ENCODE measurements around the gene ARRB1.
"Not testable (repeated sequence)": the region's sequence is repeated elsewhere in the genome, so short reads cannot be mapped to it uniquely, and the experiment has no call there.

Gene ARRB1

DNA sequence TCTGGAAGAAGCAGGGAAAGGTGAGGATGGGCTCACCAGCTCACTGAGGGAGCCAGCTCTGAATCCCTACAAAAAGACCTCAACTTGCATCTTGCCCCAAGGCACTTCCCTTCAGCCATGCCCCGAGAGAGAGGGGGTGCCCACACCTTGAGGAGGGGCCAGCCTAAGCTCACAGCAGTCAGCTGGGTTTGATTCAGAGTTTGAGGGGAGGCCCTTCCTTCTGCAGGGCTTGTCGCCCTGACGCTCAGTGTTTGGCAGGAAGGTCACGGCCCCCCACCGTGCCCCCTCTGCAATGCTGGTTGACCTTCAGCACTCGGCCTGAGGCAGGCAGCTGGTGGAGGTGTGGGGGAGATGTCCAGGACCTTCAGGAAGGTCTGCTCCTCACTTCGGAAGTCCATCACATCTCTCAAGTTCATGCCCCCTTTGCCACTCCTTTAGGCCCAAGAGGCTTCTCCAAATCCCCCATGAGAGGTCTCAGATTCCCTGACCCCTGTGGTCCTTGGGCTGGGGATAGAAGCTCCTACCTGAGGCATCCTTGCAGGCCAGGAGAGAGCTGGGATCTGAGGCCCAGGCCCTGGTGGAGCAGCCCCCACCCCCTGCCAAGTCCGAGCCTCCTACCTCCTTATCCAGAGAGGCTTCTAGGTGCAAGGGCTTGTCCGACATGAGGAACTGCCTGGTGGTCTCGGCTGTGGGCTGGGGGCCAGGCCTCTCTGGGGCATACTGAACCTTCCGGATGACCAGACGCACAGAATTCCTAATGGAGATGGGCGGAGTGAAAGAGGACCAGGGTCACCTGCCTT, 73.3 kb downstream of the ARRB1 start:
- DNase-seq (ENCODE audit: extremely low read depth in 1 of 2, low read depth in 1 of 2): no peak

DNA sequence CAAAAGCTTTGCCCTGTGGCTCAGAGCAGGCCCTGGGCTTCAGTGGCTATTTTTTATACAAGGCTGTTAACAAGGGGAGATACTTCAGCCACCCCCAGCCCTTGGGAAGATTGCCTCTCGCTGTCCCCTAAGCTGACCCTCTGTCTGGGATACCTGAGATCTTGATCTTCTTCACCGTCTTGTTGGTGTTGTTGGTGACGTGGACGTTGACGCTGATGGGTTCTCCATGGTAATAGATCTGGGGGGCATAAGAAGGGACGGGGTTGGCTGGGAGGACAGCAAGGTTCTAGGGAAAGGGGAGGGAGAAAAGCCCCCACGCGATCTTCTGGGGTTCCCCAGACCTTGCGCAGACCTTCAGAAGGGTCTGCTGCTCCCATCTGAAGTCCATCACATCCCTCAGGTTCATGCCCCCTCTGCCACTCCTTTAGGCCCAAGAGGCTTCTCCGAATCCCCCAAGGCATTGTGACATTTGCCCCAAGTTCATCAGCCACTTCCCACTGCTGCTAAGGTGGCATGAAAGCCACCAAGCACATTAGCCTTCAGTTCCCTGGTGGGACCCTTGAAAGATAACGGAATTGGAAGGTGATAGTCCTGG, 74.2 kb downstream of the ARRB1 start:
- DNase-seq (ENCODE audit: extremely low read depth in 1 of 2, low read depth in 1 of 2): no peak

DNA sequence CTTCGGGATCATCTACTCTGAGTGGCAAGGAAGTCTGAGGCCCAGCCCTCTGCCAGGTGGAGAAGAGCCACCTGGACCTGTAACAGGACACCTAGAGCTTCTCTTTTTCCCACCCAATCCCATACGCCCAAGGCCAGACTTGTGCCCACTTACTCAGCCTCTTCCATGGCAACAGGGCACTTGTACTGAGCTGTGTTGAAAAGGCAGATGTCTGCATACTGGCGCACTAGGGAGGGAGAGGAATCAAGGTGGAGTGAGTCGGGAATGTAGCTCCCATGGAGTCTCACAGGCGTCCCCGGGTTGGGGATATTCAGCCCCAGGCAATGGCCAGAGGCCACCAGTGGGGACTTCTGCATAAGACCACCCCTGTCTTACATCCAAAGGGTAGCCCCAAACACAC, 74.8 kb downstream of the ARRB1 start:
- no peak for DNase-seq (ENCODE audit: extremely low read depth in 1 of 2, low read depth in 1 of 2)

DNA sequence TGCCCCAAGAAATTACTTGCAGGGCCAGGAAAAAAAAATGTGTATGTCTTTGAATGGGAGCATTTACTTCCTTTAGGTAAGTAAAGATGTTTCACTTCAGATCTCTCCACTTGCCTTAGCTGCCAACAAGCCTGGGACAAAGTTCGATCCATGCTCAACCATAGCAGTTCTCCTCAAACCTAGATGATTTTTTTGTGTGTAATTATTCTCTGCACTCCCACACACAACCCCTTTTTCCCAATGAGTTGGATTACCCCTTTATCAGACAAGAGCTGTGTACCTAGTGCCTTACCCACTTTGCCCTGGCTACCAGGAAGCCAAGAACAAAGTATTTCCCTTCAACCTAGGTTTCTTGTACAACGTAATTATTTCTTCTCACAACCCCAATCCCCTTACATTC, 75.3 kb downstream of the ARRB1 start:
- DNase-seq (ENCODE audit: extremely low read depth in 1 of 2, low read depth in 1 of 2): no peak

DNA sequence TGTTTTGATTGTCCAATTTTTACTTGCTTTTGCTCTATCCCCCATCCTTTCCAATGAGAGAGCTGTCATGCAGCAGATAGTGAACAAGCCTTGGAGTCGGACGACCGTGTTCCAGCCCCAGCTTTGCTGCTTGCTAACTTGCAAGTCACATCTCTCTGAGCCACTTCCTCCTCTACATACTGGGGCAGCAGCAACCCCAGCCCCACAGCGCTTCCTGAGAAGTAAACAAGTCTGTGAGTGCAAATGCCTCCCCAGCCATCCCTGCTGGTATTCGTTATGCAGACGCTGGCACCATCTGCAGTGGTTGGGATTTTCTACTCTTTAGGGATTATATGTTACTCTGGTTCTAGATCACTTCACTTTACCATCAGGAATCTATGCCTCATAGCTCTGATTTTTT, 75.9 kb downstream of the ARRB1 start:
- peak; percentile 34 to 54 for DNase-seq (ENCODE audit: extremely low read depth in 1 of 2, low read depth in 1 of 2)

DNA sequence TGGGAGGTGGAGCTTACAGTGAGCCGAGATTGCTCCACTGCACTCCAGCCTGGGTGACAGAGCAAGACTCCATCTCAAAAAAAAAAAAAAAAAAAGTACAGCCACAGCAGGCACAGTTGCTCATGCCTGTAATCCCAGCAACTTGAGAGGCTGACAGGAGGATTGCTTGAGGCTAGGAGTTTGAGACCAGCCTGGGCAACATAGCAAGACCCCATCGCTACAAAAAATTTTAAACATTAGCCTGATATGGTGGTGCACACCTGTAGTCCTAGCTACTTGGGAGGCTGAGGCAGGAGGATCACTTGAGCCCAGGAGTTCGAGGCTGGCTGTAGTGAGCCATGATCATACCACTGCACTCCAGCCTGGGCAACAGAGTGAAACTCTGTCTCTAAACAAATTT, 76.7 kb downstream of the ARRB1 start:
- not testable (repeated sequence) for DNase-seq (ENCODE audit: extremely low read depth in 1 of 2, low read depth in 1 of 2)

DNA sequence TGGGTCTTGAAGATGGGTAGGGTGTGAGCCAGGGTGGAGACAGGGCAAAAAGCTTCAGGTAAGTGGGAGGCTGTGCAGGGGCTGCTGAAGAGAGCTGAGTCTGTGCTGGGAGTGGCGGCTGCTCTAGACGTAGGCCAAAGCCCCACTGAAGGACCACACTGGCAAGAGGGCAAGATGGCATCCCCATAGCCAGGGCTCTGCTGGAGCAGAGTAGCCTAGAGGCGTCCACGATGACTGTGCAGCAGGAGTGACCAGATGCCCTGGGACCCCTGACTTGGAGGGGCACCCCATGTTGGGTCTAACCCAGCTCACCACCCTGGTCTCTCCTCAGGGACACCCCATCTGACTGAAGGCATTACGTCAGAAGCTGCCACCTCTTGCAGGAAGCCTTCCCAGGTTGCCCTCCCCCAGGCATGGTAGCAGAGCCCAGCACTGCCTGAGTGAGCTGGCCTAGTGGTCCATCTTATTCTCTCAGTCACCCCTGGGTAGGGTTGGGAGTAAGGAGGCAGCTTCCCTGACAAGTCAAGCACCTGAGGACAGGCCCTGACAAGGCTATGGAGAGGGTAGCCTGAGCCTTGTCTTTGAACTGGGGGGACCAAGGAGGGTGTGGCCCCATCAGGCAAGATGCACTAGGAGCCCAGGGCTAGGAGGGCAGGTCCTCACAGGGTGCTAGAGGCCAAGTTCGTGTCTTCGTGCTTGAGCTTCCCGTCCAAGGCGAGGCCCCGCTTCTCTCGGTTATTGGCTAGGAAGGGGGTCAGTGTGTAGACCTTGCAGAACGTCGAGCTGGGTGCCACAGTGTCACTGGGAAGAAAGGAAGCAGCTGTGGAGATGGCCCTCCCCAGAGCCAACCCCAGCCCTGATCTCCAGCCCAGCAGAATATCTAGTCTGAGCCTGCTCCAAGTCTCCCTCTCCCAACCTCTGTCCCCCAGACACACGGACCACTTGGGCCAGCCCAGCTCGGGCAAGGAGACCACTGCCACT, 77.8 kb downstream of the ARRB1 start:
- DNase-seq (ENCODE audit: extremely low read depth in 1 of 2, low read depth in 1 of 2): no peak

DNA sequence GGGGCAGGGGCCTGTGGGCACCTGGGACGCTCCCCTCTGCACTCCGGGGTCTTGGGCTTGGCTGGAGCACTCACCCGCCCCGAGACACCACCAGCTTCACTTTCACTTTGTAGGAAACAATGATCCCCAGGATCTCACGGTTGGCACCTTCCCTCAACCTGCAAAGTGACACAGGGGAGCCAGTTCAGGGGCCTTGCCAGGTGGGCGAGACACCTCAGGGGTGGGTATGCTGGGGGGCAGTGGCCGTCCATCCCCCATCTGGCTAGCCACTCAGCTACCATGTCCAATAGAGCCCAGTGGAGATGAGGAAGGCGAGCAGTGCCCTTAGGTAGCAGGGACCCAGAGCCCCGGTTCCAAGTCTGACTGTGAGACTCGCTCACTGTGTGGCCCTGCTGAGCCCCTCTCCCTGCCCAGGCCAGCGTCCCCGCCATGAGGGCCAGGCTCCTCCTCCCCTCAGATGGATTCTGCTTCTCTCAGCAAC, 78.6 kb downstream of the ARRB1 start:
- no peak for DNase-seq (ENCODE audit: extremely low read depth in 1 of 2, low read depth in 1 of 2)

DNA sequence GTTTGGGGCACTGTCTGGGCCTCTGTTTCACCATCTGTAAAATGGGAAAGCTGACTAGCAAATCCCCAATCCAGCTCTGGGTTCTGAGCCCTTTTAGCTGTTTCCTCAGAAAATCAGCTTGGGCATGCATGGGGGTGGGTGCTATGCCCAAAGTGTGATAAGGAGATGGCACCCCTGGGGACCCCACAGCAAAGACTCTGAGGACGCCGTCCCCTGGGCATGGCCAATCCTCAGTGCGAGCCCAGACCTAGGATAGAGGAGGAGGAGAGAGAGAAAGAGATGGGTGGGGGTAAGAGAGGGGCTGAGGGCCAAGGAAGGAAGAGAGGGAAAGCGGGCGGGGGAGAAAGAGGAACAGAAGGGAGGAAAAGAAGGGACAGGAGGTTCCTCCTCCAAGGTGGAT, 79.1 kb downstream of the ARRB1 start:
- no peak for DNase-seq (ENCODE audit: extremely low read depth in 1 of 2, low read depth in 1 of 2)

DNA sequence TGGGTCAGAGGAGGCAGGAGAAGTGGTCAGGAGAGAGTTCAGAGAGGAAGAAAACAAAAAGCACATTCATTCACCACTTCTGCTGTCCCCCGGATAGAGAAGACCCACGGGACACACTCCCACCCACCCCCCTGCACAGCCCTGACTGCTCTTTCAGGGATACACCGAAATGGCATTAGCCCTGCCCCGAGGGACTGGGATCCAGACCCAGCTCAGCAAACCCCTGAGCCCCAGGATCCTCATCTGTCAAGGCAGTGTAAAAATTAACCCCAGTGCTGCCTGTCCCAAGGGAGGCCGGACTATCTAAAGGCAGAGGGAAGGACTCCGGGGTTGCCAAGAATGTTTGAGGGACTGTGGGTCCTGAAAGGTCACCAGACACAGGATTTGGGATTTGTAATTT, 79.7 kb downstream of the ARRB1 start:
- DNase-seq (ENCODE audit: extremely low read depth in 1 of 2, low read depth in 1 of 2): no peak

DNA sequence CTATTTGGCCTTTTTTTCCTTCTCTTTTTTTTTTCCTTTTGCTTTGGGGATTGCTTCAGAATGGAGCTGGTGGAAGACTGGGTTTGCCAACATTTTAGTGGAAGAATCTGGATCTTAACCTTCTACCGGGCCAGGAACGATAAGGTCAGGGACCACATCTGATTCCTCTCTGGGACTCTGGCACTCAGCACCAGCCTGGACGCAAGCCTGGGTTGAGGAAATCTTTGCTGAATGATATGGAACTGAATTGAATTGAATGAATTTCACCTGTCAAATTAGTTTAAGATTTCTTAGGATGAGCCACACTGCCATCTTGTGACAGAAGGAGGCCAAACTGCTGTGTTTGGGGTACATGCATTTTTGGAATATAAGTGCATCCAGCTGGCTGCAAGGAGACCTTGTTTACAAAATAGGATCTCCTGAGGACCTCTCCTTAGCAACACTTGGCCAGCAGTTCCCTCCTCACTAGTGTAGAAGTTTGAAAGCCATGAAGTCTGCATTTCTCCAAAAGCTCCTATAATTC, 80.5 kb downstream of the ARRB1 start:
- DNase-seq (ENCODE audit: extremely low read depth in 1 of 2, low read depth in 1 of 2): no peak

DNA sequence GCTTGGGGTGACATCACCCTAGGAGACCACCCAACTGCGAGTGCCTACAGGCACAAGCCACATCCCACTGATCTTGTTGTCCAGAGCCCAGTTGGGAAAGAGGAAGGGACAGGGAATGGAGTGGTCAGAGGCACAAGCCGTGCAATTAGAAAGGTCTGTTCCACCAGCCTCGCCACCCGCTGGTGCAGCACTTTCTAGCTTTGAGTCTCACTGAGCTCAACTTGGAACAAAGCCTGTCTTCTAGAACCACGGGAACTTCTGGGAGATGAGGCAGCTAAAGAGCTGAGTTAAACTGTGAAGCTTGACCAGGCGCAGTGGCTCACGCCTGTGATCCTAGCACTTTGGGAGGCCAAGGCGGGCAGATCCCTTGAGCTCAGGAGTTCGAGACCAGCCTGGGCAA, 81.6 kb downstream of the ARRB1 start:
- DNase-seq (ENCODE audit: extremely low read depth in 1 of 2, low read depth in 1 of 2): no peak

DNA sequence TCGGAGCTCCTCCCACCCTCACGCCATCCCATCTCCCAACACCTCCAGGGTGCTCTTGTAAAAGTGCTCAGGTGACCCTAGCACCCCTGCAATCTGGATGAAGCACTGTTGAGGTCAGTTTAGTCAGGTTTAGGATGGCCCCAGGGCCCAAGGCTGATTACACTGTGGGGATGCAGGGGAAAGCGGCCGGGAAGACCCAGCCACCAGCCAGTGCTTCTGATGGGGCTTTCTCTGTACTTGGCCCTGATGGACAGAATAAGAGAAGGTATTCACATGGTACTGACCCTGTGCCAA, 82.1 kb downstream of the ARRB1 start:
- DNase-seq (ENCODE audit: extremely low read depth in 1 of 2, low read depth in 1 of 2): no peak

DNA sequence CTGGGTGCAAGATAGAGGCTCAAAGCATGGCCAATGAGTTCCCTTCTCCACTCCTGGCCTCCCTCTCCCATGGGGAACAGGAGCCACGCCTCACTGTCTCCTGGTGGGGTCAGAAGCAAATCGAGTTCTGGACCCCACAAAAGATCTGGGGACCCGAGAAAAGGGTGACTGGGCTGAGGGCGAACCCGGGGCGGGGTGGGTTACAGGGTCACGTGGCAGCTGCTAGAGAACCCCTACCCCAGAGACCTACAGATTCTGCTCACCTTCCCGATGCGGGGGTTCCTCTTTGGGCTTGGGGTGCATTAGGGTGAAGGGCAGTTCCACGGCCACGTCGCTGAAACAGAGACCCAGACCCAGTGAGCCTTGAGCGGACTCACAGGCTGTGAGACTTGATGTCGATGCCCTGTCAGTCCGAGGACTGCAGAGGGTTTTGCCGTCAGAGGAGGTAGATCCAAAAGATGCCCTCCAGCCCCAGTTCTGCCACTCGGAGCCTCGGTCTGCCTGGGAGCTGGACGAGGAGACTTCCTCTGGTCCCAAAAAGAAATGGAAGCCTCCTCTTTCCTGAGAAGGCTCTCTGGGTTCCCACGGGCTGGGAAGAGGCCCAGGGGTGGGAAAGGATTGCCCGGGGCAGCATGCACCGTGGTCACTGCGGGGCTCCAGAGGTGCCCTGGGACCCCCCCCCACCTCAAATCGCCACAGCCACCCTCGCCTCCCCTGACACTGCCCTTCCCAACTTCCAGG, 82.7 kb downstream of the ARRB1 start:
- no peak for DNase-seq (ENCODE audit: extremely low read depth in 1 of 2, low read depth in 1 of 2)

DNA sequence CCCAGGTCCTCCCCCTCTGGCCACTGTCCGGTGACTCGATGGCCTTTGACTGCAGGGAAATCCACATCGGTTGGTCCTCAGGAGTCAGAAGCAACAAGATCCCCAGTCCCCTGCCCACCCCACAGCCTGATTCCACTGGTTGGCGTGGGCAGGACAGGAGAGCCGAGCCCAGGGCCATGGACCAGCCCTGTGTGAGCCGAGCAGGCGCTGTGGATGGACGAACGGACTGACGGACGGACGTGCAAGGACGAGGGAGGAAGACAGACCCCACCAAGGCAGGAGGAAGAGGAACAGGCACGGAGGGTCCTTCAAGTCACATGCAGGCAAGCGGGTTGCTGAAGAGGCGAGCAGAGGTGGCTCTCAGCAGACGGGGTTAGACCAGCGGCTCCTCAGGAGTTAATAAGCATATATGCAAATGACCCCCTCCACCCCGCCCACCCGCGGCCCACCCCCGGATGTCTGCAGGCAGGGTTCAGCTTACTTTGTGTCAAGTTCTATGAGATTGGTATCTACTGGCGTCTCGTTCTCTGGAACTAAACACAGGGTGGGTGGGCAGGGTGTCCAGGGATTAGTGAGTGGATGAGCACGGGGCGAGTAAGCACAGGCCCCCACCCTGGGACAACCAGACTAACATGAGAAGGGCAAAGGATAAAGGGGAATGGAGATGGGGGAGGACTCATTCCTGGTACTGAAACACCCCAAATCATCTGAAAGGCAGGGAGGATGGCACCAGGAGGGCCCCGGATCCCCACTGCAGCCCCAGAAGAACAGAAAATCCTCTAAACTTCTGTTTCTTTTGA, 84.1 kb downstream of the ARRB1 start:
- DNase-seq (ENCODE audit: extremely low read depth in 1 of 2, low read depth in 1 of 2): no peak

DNA sequence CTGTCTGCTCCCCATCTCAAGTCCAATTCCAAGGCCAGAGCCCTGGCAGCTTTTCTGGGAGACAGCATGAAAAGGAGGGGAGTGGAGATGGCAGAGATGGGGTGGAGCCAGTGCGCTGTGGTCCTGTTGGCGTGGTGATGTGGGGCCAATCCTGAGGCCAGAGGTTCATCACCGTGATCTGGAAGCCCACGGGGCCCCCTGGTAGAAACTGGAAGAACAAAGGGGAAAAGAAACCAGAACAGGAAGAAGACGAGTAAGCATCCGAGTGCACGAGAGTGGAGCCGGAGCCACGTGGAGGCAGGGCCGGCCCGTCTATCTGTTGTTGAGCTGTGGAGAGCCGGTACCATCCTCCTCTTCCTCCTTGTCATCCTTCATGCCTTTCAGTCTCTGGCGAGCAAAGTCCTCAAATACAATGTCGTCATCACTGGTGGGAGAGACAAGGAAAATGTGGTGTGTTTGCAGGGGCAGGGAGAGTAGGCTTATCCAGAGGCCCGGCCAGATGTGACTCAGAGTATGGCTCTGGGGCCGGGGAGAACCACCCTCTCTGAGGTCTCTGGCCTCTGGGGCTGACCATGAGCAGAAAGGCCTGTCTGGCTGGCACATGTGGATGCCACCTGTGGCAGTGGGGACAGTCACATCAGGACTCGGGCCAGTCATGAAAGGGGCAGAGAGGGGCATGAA, 85.5 kb downstream of the ARRB1 start:
- no peak for DNase-seq (ENCODE audit: extremely low read depth in 1 of 2, low read depth in 1 of 2)

DNA sequence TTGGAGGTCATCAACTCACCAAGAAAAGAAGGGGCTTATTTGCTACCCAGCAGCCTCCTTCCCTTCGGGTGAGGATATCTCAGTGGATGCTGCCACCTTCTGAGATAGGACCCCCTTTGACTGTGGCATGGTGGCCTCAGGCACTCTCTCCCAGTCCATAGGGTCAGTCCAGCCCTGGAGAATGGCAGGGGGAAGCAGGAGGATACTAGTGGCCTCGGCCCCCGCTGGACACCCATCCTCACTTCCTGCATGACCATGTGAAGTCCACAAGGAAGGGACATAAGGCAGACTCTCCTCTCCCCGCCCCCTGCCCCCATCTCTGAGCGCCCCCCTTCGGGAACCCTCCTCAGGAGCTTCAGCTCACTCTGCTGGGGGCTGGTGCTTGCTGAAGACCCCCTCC, 86.5 kb downstream of the ARRB1 start:
- DNase-seq (ENCODE audit: extremely low read depth in 1 of 2, low read depth in 1 of 2): no peak

DNA sequence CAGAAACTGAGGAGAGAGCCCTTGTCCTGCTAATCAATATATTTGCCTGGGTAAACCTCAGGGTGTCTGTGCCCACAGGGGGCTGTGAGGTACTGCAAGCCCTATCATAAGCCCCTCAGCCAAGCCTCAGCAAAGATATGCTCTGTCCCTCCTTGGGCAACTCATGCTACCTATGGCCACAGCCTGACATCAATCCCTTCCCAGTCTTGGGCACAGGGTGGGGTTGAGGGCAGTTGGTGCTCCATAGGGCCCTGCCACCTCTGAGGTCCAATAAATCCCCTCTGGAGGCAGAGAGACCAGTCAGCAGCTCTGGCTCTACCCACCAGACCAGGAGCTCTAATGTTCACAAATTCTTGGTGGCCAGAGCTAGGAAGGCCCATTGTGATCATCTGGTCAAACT, 87.1 kb downstream of the ARRB1 start:
- no peak for DNase-seq (ENCODE audit: extremely low read depth in 1 of 2, low read depth in 1 of 2)

DNA sequence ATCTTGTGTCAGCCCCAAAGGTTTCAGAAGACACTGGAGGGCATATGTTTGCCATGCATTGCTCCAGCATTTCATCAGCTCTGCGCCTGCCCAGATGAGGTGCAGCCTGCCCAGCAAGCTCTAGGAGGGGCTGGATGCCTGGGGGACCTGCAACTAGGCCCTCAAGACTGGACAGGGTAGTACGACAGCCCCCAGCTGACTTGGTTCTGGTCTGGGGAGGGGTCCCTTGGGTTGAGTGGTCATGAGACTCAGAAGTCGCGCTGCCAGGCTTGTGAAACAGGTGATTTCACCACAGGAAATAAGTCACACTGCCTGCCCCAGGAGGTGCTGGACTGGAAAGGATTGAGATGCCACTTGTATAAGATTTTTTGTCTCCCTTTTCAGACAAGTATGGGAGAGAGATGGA, 87.5 kb downstream of the ARRB1 start:
- no peak for DNase-seq (ENCODE audit: extremely low read depth in 1 of 2, low read depth in 1 of 2)

Measured in activated CD8-positive, alpha-beta memory T cell treated with anti-CD3 and anti-CD28 coated beads for 1 hour (primary cell).